HG02571 (cell line): ENCODE results near the gene PP2D1.
A peak's percentile ranks its signal among the peaks of the same experiment; 100 is the strongest.
"Not testable (repeated sequence)": the region's sequence is repeated elsewhere in the genome, so short reads cannot be mapped to it uniquely, and the experiment has no call there.

Source experiments
- ATAC-seq: cut with Tn5 transposase; IDR thresholded peaks from one replicate; pipeline ENCODE4 v1.9.1; 2021; ENCODE audit warnings: mild to moderate bottlenecking, moderate library complexity; ENCODE audit not compliant: unreplicated experiment

Gene PP2D1, protein sequence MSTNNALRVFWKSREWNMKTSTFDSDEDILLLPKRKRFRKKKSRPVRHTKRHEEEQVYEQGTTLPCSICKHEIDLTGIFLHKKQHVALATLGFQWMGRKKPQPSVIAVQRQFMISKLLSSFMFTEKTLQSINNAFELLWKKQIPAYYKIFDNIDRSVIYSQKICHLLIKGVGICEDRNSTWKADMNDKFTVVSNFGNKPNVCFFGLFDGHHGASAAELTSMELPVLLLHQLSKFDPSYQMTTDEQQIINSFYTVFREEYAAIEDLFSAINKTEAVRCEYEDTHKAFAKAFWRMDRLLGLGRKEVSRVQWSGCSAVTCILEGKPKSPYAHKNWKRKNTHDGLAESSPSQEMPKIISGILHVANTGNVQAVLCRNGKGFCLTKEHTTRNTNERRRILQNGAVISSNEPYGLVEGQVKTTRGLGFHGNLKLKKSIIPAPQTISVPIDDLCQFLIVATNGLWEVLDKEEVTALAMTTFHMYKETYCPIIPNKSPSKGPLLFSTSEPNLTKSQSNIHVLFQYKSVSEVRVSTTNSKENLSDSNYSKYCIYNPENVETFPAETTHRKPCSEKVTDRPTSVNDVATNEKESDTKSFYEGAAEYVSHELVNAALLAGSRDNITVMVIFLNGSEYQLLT

DNA sequence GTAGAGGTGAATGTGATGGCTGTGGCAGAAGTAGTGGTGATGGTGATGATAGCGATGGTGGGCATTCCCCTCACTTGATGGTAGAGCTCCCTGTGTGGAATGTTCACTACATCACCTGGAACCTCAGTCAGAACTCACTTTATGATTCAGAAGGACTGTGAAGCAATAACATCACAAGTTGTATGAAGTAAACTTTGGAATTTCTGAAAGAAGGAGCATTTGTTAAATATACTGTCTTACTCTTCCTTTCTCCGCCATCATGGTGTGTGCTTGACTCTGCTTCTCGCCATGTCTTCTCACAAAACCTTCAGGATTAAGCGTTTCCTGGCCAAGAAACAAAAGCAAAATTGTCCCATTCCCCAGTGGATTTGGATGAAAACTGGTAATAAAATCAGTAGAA is at the start of gene PP2D1:
TSS of gene PP2D1 (minus strand) at position 101 of the 400 bp plus-strand sequence. CDS start 192 bp downstream, outside the sequence.
- no peak for ATAC-seq

DNA sequence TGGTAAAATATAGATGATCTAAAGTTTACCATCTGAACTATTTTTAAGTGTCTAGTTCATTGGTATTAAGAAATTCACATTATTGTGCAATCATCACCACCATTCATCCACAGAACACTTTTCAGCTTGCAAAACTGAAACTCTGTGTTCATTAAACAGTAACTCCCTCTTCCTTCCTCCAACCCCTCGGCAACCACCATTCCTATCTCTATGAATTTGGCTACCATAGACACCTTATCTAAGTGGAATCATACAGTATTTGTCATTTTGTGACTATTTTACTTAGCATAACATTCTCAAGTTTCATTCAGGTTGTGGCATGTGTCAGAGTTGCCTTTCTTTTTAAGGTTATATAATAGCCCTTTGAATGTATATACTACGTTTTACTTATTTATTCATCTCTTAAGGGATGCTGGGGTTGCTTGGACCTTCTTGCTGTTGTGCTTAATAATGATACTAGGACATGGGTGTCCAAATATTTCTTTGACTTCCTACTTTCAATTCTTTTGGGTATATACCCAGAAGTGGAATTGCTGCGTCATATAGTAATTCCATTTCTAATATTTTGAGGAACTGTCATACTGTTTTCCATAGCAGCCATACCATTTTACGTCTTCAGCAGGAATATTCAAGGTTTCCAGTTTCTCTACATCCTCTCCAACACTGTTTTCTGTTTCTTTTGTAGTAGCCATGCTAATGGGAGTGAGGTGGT is 49.1 kb upstream of the PP2D1 start:
- ATAC-seq: no peak

DNA sequence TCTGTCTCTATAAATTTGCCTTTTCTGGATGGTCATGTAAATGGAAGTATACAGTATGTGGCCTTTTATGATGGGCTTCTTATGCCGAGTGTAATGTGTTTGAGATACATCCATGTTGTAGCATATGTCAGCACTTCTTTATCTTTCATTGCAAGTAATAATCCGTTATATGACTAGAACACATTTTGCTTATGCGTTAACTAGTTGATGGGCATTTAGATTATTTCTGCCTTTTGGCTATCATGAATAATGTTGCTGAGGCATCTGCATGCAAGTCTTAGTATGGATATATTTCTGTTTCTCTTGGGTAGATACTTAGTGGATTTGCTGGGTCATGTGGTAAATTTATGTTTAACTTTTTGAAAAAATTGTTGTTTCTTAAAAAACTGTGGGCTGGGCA is 47.9 kb upstream of the PP2D1 start:
- no peak for ATAC-seq

DNA sequence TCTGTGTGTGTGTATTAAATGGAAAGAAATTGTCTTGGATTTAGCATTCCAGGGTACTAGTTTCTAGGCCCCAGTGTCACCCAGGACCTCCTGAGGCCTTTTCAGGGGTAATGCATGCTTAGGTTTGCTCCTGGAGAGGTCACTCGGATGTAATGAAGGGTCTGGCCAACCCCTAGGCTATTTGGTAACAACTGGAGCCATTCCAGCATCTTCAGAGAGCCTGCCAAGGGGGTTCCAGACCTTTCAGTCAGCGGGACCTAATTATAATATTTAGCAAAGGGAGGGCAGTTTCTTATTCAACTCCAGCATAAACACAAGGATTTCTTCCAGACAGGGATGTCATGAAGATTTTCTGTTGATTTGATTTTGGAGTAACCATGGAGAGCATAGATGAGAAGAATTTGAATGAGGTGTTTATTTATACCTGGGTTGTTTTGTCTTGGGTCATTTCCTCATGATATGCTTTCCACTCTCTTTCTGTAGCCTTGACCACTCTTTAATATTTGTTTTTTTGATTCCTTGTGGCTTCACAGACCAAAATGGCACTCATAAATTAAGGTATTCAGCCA is 45.6 kb upstream of the PP2D1 start:
- no peak for ATAC-seq

DNA sequence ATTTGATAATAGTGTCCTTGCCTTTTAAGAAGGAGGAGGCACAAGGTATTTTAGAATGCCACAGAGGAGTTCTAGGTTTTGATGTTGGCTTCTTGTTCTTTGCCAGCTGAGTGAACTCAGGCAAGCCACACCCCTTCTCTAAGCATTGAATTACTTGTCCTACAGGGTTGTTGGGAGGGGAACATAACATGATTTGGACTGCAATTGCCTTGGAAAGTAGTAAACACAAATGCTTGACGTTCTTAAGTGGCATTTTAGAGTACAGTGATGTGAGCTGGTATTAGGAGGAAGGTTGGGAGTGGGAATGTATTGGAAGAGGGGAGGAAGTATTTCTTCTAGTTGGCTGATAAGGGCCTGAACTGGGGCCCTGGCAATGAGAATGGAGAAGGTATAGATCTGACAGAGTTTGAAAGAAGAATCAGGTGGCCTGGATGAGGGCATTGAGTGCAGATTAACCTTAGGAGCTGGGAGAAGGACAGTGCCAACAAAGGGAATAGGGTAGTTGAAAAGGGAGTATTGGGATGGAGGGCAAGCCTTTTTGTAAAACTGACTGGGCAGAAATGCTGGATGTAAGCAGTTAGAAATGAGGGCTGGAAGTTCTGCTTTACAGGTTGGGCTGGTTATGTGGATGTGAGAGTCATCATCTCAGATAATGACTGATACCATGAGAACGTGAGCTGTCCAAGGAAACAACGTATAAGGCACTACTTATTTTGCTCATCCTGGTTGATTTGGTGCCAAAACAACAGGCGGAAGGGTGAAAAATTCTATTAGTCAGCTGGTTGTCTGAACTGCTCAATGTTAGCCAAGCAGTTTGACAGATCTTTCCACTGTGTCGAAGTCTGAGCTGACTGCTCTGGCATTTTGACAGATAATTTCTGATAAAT is 44.9 kb upstream of the PP2D1 start:
- peak; percentile 45 for ATAC-seq

DNA sequence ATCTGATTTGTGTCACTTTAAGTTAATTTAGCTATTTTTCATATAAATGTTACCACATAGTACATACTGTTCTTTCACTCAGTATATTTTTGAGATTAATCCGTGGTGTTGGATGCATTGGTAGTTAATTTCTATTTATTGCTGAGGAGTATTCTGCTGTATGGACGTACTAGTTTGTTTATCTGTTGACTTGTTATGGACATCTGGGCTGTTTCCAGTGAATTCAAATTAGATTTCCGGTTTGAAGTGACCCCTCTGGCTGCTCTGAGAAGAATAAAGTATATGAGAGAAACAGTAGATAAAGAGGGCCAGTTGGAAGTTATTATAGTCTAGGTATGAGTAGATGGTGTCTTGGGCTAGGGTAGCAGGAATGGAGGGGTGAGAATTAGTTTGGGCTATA is 43.8 kb upstream of the PP2D1 start:
- no peak for ATAC-seq

DNA sequence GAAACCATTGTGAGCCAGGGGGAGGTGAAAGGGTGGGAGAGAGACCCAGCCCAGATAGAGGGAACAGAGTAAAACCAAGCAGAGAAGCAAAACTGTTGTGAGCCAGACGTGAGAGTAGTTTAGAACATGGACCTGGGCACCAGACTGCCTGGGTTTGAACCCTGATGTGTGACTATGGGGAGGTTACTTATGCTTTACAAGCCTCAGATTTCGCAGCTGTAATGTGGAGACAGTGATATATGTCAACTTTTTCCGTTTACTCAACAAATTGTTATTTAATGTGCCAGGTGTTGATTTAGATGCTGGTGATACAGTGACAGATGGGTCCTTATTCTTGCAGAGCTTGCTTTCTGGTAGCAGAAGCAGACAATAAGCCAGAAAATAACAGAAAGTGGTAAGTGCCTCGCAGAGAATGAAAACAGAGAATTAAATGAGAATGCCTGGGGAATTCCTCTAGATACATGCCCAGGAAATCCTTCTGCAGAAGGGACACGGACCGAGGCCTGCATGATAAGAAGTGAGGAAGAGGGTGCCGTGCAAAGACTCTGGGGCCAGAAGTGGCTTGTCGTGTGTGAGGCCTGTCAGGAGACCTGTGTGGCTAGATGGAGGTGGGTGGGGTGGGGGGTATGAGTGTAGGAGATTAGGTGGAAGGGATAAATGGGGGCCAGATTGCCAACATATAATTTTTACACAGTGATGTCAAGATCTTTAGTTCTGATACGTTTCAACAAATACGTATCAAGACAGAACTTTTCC is 43.1 kb upstream of the PP2D1 start:
- ATAC-seq: peak; percentile 26

DNA sequence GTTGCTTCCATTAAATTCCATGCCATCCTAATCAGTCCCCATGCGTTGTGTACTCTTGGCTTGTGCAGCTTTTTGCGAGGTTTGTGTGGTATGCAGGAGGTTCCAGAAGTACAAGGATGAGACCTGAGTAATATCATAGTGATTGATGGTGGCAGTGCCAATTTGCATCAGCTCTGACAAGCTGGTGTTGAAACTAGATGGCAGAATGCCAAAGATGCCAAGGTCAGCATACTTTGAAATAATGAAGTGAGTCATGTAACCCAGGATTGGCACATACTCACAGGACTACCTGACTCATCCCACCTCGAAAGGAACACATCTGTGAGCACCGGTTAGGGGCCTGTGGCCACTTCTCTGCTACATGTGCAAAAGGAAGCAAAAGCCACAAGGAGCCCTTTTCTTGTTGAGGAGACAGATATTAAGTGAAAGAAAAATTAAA is 42.5 kb upstream of the PP2D1 start:
- peak; percentile 58 for ATAC-seq

DNA sequence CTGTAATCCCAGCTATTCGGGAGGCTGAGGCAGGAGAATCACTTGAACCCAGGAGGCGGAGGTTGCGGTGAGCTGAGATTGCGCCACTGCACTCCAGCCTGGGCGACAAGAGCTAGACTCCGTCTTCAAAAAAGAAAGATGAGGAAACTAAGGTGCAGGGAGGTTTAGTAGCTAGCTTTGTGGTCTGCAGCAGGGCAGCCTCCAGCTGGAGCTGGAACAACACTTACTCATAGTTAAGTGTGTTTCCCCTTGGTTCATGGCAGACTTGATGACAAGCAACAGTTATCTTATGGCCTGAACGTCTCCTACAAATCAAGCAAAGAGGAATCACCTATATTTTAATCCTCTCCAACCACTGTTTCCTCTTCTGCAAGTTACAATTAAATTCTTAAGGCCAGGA is 40.8 kb upstream of the PP2D1 start:
- no peak for ATAC-seq

DNA sequence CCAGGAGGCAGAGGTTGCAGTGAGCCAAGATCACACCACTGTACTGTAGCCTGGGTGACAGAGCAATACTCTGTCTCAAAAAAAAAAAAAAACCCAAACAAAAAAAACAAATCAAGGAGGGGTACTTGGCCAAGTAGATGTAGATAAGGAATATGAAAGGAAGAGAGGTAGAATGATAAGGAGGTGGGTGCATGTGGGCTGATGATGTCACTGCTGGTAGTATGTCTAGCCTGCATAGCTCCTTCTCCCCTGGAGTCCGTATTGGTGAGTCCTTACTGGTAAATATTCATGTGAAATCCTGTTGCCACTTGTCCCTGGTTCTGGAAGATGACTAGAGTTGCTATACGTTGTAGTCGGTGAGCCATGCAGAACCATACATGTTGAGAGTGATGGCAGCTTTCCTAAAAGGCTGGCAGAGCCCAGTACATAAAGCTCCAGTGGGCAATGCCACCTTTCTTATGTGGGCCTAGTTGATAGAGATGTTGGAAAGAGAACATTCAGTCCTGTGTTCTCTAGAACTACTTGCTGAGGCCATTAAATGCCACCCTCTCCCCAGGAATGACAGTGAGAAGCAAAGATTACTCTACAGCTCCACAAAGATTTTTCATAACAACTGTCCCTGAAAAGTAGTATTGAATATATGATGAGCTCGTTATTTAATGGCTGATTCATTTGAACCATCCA is 39.2 kb upstream of the PP2D1 start:
- ATAC-seq: no peak

DNA sequence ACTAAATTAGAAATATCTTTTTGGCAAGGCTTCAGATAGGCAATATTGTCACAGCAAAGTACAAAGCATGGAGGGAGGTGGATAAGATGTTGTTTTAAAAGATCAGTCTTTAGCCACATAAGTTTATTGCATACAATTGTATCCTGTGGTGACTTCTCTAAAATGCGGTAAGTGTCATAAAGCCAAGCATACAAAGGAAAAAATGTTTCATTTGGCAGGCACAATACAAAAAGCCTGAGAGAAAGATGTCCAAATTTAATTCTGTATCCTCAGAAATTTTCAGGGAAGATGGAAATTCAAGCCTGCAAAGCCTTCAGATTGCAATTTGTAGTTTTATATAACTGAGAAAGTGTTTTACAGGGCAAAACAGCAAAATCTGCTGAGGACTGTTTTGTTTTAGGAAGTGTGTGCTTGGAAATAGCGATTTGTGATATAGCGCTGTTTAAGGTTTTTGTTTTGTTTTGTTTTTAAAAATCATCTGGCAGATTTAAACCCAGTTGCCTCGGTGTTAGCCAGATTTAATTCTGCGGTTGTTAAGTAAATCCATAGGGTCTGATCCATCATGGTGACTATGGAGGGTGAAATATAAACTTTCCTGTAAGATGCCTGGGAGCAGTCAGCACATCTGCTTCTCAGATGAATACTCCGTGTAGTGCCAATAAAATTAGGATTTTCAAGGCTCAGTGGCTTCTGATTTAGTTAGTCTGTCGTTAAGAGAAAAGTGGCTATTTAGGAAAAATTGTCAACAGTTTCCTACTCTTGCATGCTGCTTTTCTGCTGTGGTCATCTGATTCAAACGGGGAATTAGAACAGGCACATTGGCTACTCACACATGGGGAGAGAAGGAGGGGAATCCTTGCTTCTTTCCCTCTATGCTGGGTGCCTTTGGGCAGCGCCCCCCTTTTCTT is 36.2 kb upstream of the PP2D1 start:
- ATAC-seq: peak; percentile 27

DNA sequence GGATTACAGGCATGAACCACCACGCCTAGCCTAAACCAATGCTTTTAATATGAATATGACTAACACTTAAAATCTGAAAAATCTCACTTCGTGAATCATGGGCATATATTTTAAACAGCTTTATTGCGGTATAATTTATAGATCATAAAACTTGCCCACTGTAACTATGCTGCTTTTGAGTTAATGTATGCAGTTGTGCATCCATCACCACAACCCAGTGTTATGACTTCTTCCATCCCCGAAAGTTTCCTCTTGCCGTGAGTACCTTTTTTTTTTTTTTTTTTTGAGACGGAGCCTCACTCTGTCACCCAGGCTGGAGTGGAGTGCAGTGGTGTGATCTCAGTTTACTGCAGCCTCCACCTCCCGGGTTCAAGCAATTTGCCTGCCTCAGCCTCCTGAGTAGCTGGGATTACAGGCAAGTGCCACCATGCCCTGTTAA is 35.3 kb upstream of the PP2D1 start:
- ATAC-seq: no peak

DNA sequence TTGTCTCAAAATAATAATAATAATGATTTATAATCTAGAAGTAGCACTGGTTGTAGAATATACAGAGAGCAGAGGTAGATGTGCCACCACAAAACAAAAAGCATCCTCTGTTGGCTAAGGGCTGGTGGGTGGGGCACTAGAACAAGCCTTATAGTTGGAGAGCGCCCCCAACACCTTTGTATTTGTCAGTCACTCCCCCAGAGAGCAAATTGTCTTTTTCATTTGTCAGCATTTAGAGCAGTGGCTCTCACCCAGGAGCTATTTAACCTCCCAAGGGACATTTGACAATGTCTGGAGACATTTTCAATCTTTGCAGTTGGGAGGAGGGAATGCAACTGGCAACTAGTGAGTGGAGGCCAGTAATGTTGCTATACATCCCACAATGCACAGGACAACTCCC is 34.5 kb upstream of the PP2D1 start:
- ATAC-seq: no peak

DNA sequence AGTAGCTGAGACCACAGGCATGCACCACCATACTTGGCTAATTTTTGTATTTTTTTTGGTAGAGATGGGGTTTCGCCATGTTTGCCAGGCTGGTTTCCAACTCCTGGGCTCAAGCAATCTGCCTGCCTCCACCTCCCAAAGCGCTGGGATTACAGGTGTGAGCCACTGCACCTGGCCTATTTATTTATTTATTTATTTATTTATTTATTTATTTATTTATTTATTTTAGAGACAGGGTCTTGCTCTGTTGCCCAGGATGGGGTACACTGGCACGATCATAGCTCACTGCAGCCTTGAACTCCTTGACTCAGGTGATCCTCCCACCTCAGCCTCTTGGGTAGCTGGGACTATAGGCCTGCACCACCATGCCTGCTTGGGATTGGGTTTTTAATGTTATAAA is 33.1 kb upstream of the PP2D1 start:
- ATAC-seq: not testable (repeated sequence)

DNA sequence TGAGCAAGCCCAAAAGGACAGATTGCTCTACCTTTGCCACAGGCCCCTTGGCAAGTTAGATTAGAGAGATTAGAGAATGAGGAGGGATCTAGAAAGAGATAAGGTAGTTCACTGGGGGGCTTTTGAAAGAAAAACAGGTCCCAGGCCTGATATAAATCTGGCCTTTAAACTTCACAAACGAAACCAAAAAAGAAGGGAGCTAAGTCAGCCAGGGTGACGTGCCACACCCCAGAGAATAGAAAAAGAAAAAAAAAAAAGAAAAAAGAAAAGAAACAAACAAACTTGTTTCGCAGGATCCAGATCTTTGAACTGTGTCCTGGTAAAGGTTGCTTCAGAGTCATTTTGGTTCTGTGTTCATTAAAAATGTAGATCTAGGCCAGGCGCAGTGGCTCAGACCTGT is 31.8 kb upstream of the PP2D1 start:
- ATAC-seq: no peak

DNA sequence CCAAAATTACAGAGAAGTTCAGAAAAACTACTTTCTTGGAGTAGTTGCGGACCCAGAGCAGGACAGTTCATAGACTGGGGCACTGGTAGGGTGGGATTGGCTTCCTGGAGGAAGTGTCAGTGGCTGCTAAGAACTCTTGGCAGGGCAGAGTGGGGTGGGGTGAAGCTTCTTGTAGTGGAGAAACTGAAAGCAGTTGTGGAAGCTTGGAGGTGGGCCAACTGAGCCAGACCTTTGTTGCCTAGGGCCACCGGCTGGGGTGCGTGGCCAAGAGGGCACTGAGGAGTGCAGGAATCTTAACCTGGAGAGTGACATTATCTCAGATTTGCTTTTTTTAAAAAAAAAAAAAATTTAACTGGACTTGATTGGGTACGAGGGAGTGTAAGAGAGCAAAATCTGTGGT is 31.3 kb upstream of the PP2D1 start:
- no peak for ATAC-seq

DNA sequence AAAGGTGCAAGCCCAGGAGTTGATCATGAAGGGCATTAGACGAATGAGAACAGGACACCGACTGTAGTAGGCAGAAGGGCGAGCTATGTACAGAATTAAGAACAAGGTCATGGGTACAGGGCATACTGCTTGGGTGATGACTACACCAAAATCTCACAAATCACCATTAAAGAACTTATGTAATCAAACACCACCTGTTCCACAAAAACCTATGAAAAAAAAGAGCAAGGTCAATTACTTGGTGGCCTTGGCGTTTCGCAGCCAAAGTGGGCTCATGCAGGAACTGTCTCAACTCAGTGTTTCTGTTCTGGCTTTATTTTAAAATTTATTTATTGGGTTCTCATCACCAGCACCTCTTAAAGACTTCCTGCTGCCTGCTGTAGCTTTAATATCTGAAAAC is 30.3 kb upstream of the PP2D1 start:
- ATAC-seq: no peak

DNA sequence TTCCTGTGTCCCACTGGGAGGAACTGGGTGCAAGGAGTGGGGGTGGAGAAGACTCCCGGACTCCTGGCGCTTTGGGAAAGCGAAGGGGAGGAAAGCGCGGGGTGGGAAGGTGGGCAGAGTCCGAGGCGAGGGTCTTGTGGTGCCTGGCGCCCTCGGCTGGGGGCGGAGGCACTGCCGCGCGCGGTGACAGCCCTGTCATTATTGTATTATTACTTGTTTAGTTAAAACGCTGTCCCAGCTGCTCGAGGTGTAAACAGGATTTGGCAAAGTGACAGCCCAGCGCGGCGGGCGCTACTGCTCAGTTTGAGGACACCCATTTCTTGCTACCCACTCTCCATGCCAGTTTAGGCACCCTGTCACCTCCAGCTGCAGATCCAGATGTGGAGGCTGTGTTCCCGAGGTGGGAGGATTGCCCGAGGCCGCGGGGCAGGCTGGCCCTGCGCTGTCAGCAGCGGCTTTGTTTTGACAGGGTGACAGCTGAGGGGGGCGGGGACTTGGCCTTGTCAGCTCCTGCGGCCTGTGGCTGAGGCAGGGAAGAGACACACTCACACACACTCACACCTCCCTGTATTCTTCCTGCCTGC is 29.2 kb upstream of the PP2D1 start:
- peak; percentile 47 for ATAC-seq
